Measurements from ENCODE around the gene HYAL1.

Gene HYAL1

GRCh38 chr3:50330330-50330729 is 27.0 kb upstream of the HYAL1 start:
- Histone ChIP-seq H3K27me3 (no peaks in the 10 kb centered on the region), H3K36me3 (peaks cover 24% of the 10 kb centered on the region), H3K4me3 (ENCODE audit: low read depth, low read length) (no peak overlapping the region), H3K4me1 (no peaks in the 10 kb centered on the region), H3K9me3 (no peaks in the 10 kb centered on the region)
- TF ChIP-seq CTCF (IDR thresholded peaks at IDR 0.05; ENCODE audit: low read depth, low read length): no peak
- no peak for DNase-seq

GRCh38 chr3:50327943-50328691 is 24.7 kb upstream of the HYAL1 start, which contains the start of gene TUSC2:
TUSC2 (minus strand) TSS chr3:50328223; CDS start chr3:50328099, 124 bp downstream.
- no peaks in the 10 kb centered on the region for H3K27me3 ChIP-seq
- DNase-seq: peak; percentile 92
- no peak for TF ChIP-seq CTCF (IDR thresholded peaks at IDR 0.05; ENCODE audit: low read depth, low read length)
- H3K36me3 ChIP-seq: peaks cover 24% of the 10 kb centered on the region
- H3K9me3 ChIP-seq: no peaks in the 10 kb centered on the region
- no peaks in the 10 kb centered on the region for H3K4me1 ChIP-seq
- H3K4me3 ChIP-seq (ENCODE audit: low read depth, low read length): peak within 1 kb of the TSS; percentile 77

- Histone ChIP-seq H3K4me3 (ENCODE audit: low read depth, low read length) (peak overlapping the region; percentile 77), H3K36me3 (peaks cover 22% of the 10 kb centered on the region), H3K9me3 (no peaks in the 10 kb centered on the region), H3K27me3 (no peaks in the 10 kb centered on the region), H3K4me1 (no peaks in the 10 kb centered on the region)
- DNase-seq: no peak
- no peak for TF ChIP-seq CTCF (IDR thresholded peaks at IDR 0.05; ENCODE audit: low read depth, low read length)
These were observed 23.8 kb upstream of the HYAL1 start for GRCh38 chr3:50327129-50327528.

- TF ChIP-seq CTCF (IDR thresholded peaks at IDR 0.05; ENCODE audit: low read depth, low read length): no peak
- Histone ChIP-seq H3K4me1 (peaks cover 3% of the 10 kb centered on the region; the same call in 1 of the 2 replicates), H3K36me3 (peaks cover 12% of the 10 kb centered on the region), H3K4me3 (ENCODE audit: low read depth, low read length) (no peak overlapping the region), H3K27me3 (no peaks in the 10 kb centered on the region), H3K9me3 (no peaks in the 10 kb centered on the region)
- no peak for DNase-seq
These were observed 22.8 kb upstream of the HYAL1 start for GRCh38 chr3:50326182-50326541.

- peaks cover 9% of the 10 kb centered on the region for H3K36me3 ChIP-seq
- H3K9me3 ChIP-seq: no peaks in the 10 kb centered on the region
- TF ChIP-seq CTCF (IDR thresholded peaks at IDR 0.05; ENCODE audit: low read depth, low read length): no peak
- no peak for DNase-seq
- peaks cover 3% of the 10 kb centered on the region; the same call in 1 of the 2 replicates for H3K4me1 ChIP-seq
- no peaks in the 10 kb centered on the region for H3K27me3 ChIP-seq
- no peak overlapping the region for H3K4me3 ChIP-seq (ENCODE audit: low read depth, low read length)
These were observed 22.3 kb upstream of the HYAL1 start for GRCh38 chr3:50325497-50326181.

GRCh38 chr3:50325113-50325480 is 21.7 kb upstream of the HYAL1 start:
- DNase-seq: no peak
- no peaks in the 10 kb centered on the region for H3K27me3 ChIP-seq
- TF ChIP-seq CTCF (IDR thresholded peaks at IDR 0.05; ENCODE audit: low read depth, low read length): no peak
- H3K4me3 ChIP-seq (ENCODE audit: low read depth, low read length): no peak overlapping the region
- peaks cover 3% of the 10 kb centered on the region for H3K4me1 ChIP-seq
- no peaks in the 10 kb centered on the region for H3K9me3 ChIP-seq
- H3K36me3 ChIP-seq: peaks cover 4% of the 10 kb centered on the region
